Stimulated activated naive CD8-positive, alpha-beta T cell treated with anti-CD3 and anti-CD28 coated beads, Interleukin-15, amount 100 ng/mL, for 72 hours (primary cell): Measurements from ENCODE around the gene WDR90.

ENCODE experiments used
- ATAC-seq: fragments of 150-1000 bp; cut with Tn5 transposase; 2 replicates; pipeline ENCODE4 v1.10.0; 2021; ENCODE audit warnings: mild to moderate bottlenecking, moderate library complexity
- DNase-seq, 2 donors: peaks; one replicate each; pipeline ENCODE4 v3.0.0; 2021 to 2022
- H3K27ac Mint-ChIP-seq, 2 donors: one replicate each; pipeline ENCODE4 v1.8.0; 2022; ENCODE audit warnings: mild to moderate bottlenecking in 2 of 2, mixed read lengths in 2 of 2, moderate library complexity in 2 of 2
- H3K27me3 Mint-ChIP-seq: one replicate; pipeline ENCODE4 v1.8.0; 2022; ENCODE audit warnings: mixed read lengths
- H3K4me1 Mint-ChIP-seq: one replicate; pipeline ENCODE4 v1.8.0; 2022; ENCODE audit warnings: mild to moderate bottlenecking, mixed read lengths
- H3K4me3 Mint-ChIP-seq, 2 donors: one replicate each; pipeline ENCODE4 v1.8.0; 2022; ENCODE audit warnings: mild to moderate bottlenecking in 2 of 2, mixed read lengths in 2 of 2, moderate library complexity in 1 of 2
- H3K9me3 Mint-ChIP-seq, 2 donors: one replicate each; pipeline ENCODE4 v1.8.0; 2022; ENCODE audit warnings: mixed read lengths in 2 of 2

The WDR90 gene

GRCh38 chr16:693766-694165, 44.6 kb downstream of the WDR90 start:
- peaks cover 12% of the 10 kb centered on the region for H3K27me3 Mint-ChIP-seq
- DNase-seq (no peak), ATAC-seq (no peak)
- H3K27ac Mint-ChIP-seq: no peak overlapping the region
- peaks cover 0 to 9% of the 10 kb centered on the region in 2 donors for H3K9me3 Mint-ChIP-seq
- peak overlapping the region; percentile 69 to 93 for H3K4me3 Mint-ChIP-seq
- peaks cover 52% of the 10 kb centered on the region for H3K4me1 Mint-ChIP-seq

- Mint-ChIP-seq H3K4me1 (peaks cover 47% of the 10 kb centered on the region), H3K9me3 (peaks cover 0 to 9% of the 10 kb centered on the region in 2 donors), H3K27me3 (peaks cover 12% of the 10 kb centered on the region), H3K4me3 (peak overlapping the region; percentile 71 to 93), H3K27ac (no peak overlapping the region)
- ATAC-seq: no peak
- no peak for DNase-seq
Measured at GRCh38 chr16:694187-694862, 45.2 kb downstream of the WDR90 start.

- H3K4me1 Mint-ChIP-seq: peaks cover 42% of the 10 kb centered on the region
- peak overlapping the region; percentile 71 to 93 for H3K4me3 Mint-ChIP-seq
Measured at GRCh38 chr16:694863-695354, 45.7 kb downstream of the WDR90 start.

GRCh38 chr16:695355-696089, 46.4 kb downstream of the WDR90 start:
- peaks cover 12% of the 10 kb centered on the region for H3K27me3 Mint-ChIP-seq
- H3K4me3 Mint-ChIP-seq: peak overlapping the region; percentile 84 to 93
- H3K4me1 Mint-ChIP-seq: peaks cover 41% of the 10 kb centered on the region
- peak overlapping the region; percentile 65 to 93 for H3K27ac Mint-ChIP-seq
- peaks cover 0 to 9% of the 10 kb centered on the region in 2 donors for H3K9me3 Mint-ChIP-seq
- DNase-seq (peak; percentile 71 to 76), ATAC-seq (peak; percentile 87)

More at GRCh38 chr16:694863-695354, 45.7 kb downstream of the WDR90 start:
- DNase-seq (no peak), ATAC-seq (no peak)
- H3K27ac Mint-ChIP-seq: no peak overlapping the region
- H3K27me3 Mint-ChIP-seq: peaks cover 12% of the 10 kb centered on the region
- H3K9me3 Mint-ChIP-seq: peaks cover 0 to 9% of the 10 kb centered on the region in 2 donors

GRCh38 chr16:698911-699671, 49.9 kb downstream of the WDR90 start:
- no peak overlapping the region for H3K4me3 Mint-ChIP-seq
- no peak for DNase-seq
- no peak overlapping the region for H3K27ac Mint-ChIP-seq
- H3K27me3 Mint-ChIP-seq: peaks cover 34% of the 10 kb centered on the region
- H3K9me3 Mint-ChIP-seq: no peaks in the 10 kb centered on the region
- H3K4me1 Mint-ChIP-seq: peaks cover 31% of the 10 kb centered on the region
- ATAC-seq: no peak

- Mint-ChIP-seq H3K9me3 (no peaks in the 10 kb centered on the region), H3K4me3 (no peak overlapping the region), H3K27me3 (peaks cover 42% of the 10 kb centered on the region), H3K27ac (no peak overlapping the region), H3K4me1 (peaks cover 24% of the 10 kb centered on the region)
- peak; percentile 44 for ATAC-seq
- no peak for DNase-seq
Measured at GRCh38 chr16:700684-701584, 51.8 kb downstream of the WDR90 start.

- no peak overlapping the region for H3K27ac Mint-ChIP-seq
- ATAC-seq: no peak
- H3K4me3 Mint-ChIP-seq: peak overlapping the region in 1 of 2 donors; percentile 24
- peaks cover 56% of the 10 kb centered on the region for H3K27me3 Mint-ChIP-seq
- peaks cover 26% of the 10 kb centered on the region for H3K4me1 Mint-ChIP-seq
- DNase-seq: no peak
- H3K9me3 Mint-ChIP-seq: no peaks in the 10 kb centered on the region
Measured at GRCh38 chr16:702341-702740, 53.2 kb downstream of the WDR90 start.

GRCh38 chr16:703406-703805, 54.2 kb downstream of the WDR90 start:
- Mint-ChIP-seq H3K4me3 (no peak overlapping the region), H3K9me3 (no peaks in the 10 kb centered on the region), H3K27ac (no peak overlapping the region), H3K27me3 (peaks cover 67% of the 10 kb centered on the region), H3K4me1 (peaks cover 26% of the 10 kb centered on the region)
- DNase-seq: no peak
- ATAC-seq: no peak

- no peak for ATAC-seq
- Mint-ChIP-seq H3K9me3 (no peaks in the 10 kb centered on the region), H3K27ac (no peak overlapping the region), H3K27me3 (peaks cover 73% of the 10 kb centered on the region), H3K4me1 (peaks cover 26% of the 10 kb centered on the region), H3K4me3 (no peak overlapping the region)
- no peak for DNase-seq
Measured at GRCh38 chr16:704047-704446, 54.9 kb downstream of the WDR90 start.

GRCh38 chr16:704552-705380, 55.6 kb downstream of the WDR90 start:
- peaks cover 26% of the 10 kb centered on the region for H3K4me1 Mint-ChIP-seq
- no peak for DNase-seq
- ATAC-seq: no peak
- peaks cover 81% of the 10 kb centered on the region for H3K27me3 Mint-ChIP-seq
- H3K27ac Mint-ChIP-seq: no peak overlapping the region
- no peak overlapping the region for H3K4me3 Mint-ChIP-seq
- no peaks in the 10 kb centered on the region for H3K9me3 Mint-ChIP-seq

- Mint-ChIP-seq H3K27me3 (peaks cover 88% of the 10 kb centered on the region), H3K4me1 (peaks cover 20% of the 10 kb centered on the region), H3K27ac (no peak within 1 kb of the TSS), H3K4me3 (peak within 1 kb of the TSS in 1 of 2 donors; percentile 10), H3K9me3 (no peaks in the 10 kb centered on the region)
- no peak for DNase-seq
- no peak for ATAC-seq
Measured at GRCh38 chr16:705431-706188, 56.4 kb downstream of the WDR90 start, which contains the start of gene FBXL16. Gene FBXL16 (minus strand): TSS chr16:705801. CDS start chr16:697405, 8,396 bp downstream.

- Mint-ChIP-seq H3K4me3 (peak overlapping the region in 1 of 2 donors; percentile 10), H3K27ac (no peak overlapping the region), H3K27me3 (peaks cover 88% of the 10 kb centered on the region), H3K9me3 (no peaks in the 10 kb centered on the region), H3K4me1 (peaks cover 14% of the 10 kb centered on the region)
- no peak for DNase-seq
- no peak for ATAC-seq
Measured at GRCh38 chr16:706189-707061, 57.3 kb downstream of the WDR90 start.
